ENCODE results near the gene ENTPD2. TPM values are rescaled to one million over a fixed set of nuclear protein-coding genes. Genes with fewer than 3 reads are reported as not detected.

The ENTPD2 gene
- total and polyA plus RNA-seq, 2 donors (not counting 3 experiments of a cell fraction or from before 2014, with no cell fraction given), result not detected

DNA sequence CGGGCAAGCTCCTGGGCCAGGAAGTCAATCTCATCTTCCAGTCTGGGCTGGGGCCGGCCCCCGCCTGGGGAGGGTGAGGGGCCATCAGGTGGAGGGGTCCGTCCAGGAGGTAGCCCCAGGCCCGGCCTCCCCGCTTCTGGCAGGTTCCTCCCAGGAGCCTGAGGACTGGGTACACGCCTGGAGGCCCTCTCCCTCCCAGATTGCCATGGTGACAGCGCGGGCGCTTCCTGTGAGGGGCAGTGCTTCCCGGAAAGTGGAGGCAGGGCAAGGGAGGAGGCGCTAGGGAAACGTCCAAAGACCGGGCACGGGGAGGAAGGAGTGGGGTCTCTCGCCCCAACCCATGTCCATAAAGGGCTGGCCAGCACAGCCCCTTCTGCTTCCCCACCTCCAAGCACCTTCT, 12.7 kb downstream of the ENTPD2 start:
- dilution Hi-C loops (cut with MboI; ENCODE audit: extremely low pct_ligation_motif_present, low sequenced_read_pairs) (no loop called here), intact Hi-C loops (cut with micrococcal nuclease) (no loop called here)
- H3K79me2 ChIP-seq (ENCODE audit: control insufficient read depth, insufficient read depth, low read length), result peaks cover 33% of the 10 kb centered on the region
- H3K9ac ChIP-seq (replicated peaks; ENCODE audit: extremely low read depth, insufficient read depth, low read length), result no peak overlapping the region
- H3K27ac ChIP-seq (ENCODE audit: insufficient read depth, low read depth, low read length), result no peak overlapping the region
- DNase-seq (ENCODE audit: low read depth, low spot score) (no peak), FAIRE-seq (peak; percentile 55)
- ChIA-PET CTCF (interaction anchor here (5.2 kb wide), 1 partner anchor 12 kb away, joined by 27 read pairs; no protein-coding TSS in a partner anchor), POLR2A (no interaction called here)
- peaks cover 37% of the 10 kb centered on the region for H3K4me1 ChIP-seq (ENCODE audit: control insufficient read depth, extremely low read depth, insufficient read depth, low read length)
- no peak for TF ChIP-seq GATA2 (IDR thresholded peaks at IDR 0.05; ENCODE audit: insufficient read depth, insufficient read length, low read depth, low read length)
- no peak for TF ChIP-seq JUN (IDR thresholded peaks at IDR 0.05; ENCODE audit: borderline replicate concordance, insufficient read depth, insufficient read length, low read depth)
- H4K20me1 ChIP-seq (replicated peaks; ENCODE audit: control insufficient read depth, extremely low read depth, insufficient read depth, low read length), result no peaks in the 10 kb centered on the region
- no peak overlapping the region for H3K4me3 ChIP-seq (replicated peaks in 1 of 3; ENCODE audit: insufficient read depth in 1 of 3, low read depth in 1 of 3, low read length in 3 of 3)
- no peaks in the 10 kb centered on the region for H3K9me1 ChIP-seq (replicated peaks; ENCODE audit: control insufficient read depth, extremely low read depth, insufficient read depth, low read length)
- peaks cover 0 to 17% of the 10 kb centered on the region in 2 experiments for H3K36me3 ChIP-seq (ENCODE audit: control insufficient read depth in 2 of 2, extremely low read depth in 1 of 2, insufficient read depth in 2 of 2, low read length in 2 of 2)
- H3K4me2 ChIP-seq (ENCODE audit: insufficient read depth, low read length), result no peak overlapping the region
- no peaks in the 10 kb centered on the region for H3K27me3 ChIP-seq (ENCODE audit: control insufficient read depth in 2 of 2, insufficient read depth in 2 of 2, low read length in 2 of 2)
- no peaks in the 10 kb centered on the region for H3K9me3 ChIP-seq (replicated peaks; ENCODE audit: control insufficient read depth, insufficient read depth, low read length)
- BruUV-seq (replicated peaks), result no TSS peak
- H2AFZ ChIP-seq (ENCODE audit: low read depth, low read length), result no peak overlapping the region

DNA sequence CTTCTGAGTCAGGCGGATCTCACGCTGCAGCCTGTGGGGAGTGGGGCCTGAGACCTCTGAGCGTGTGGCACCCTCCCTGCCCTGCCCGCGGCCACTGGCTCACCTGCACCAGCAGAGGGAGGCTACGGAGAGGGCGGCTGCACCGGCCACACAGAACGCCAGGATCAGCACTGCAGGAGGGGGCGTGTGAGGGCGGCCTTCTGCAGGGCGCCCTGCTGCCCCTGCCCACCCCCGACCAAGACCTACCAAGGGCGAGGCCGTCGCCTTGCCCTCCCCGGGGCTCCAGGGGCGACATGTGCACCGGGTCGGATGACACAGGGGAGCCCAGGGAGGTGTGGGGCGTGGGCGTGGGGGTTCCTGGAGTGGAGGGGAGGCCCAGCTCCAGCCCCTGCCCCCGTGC, 13.3 kb downstream of the ENTPD2 start:
- H2AFZ ChIP-seq (ENCODE audit: low read depth, low read length), result no peak overlapping the region
- peaks cover 36% of the 10 kb centered on the region for H3K4me1 ChIP-seq (ENCODE audit: control insufficient read depth, extremely low read depth, insufficient read depth, low read length)
- dilution Hi-C loops (cut with MboI; ENCODE audit: extremely low pct_ligation_motif_present, low sequenced_read_pairs) (no loop called here), intact Hi-C loops (cut with micrococcal nuclease) (no loop called here)
- CTCF ChIA-PET, result interaction anchor here (5.2 kb wide), 1 partner anchor 11 kb away, joined by 27 read pairs; no protein-coding TSS in a partner anchor
- no peaks in the 10 kb centered on the region for H3K9me3 ChIP-seq (replicated peaks; ENCODE audit: control insufficient read depth, insufficient read depth, low read length)
- H4K20me1 ChIP-seq (replicated peaks; ENCODE audit: control insufficient read depth, extremely low read depth, insufficient read depth, low read length), result no peaks in the 10 kb centered on the region
- peaks cover 0 to 17% of the 10 kb centered on the region in 2 experiments for H3K36me3 ChIP-seq (ENCODE audit: control insufficient read depth in 2 of 2, extremely low read depth in 1 of 2, insufficient read depth in 2 of 2, low read length in 2 of 2)
- BruUV-seq (replicated peaks), result no TSS peak
- no peak overlapping the region for H3K4me2 ChIP-seq (ENCODE audit: insufficient read depth, low read length)
- H3K9ac ChIP-seq (replicated peaks; ENCODE audit: extremely low read depth, insufficient read depth, low read length), result no peak overlapping the region
- no peak overlapping the region for H3K4me3 ChIP-seq (replicated peaks in 1 of 3; ENCODE audit: insufficient read depth in 1 of 3, low read depth in 1 of 3, low read length in 3 of 3)
- H3K9me1 ChIP-seq (replicated peaks; ENCODE audit: control insufficient read depth, extremely low read depth, insufficient read depth, low read length), result no peaks in the 10 kb centered on the region
- TF ChIP-seq POLR2A (IDR thresholded peaks at IDR 0.05; ENCODE audit: low read depth, low read length) (no peak), GATA2 (IDR thresholded peaks at IDR 0.05; ENCODE audit: insufficient read depth, insufficient read length, low read depth, low read length) (no peak), JUN (IDR thresholded peaks at IDR 0.05; ENCODE audit: borderline replicate concordance, insufficient read depth, insufficient read length, low read depth) (no peak), POLR2AphosphoS5 (IDR thresholded peaks at IDR 0.05; ENCODE audit: insufficient read depth, low read depth, low read length) (no peak), MYC (IDR thresholded peaks at IDR 0.05; ENCODE audit: low read depth, low read length) (no peak), EZH2 (IDR thresholded peaks at IDR 0.05; ENCODE audit: borderline replicate concordance, low read depth, low read length, severe bottlenecking) (no peak), FOS (IDR thresholded peaks at IDR 0.05; ENCODE audit: borderline replicate concordance, insufficient read depth, low read length) (no peak), MAX (IDR thresholded peaks at IDR 0.05; ENCODE audit: insufficient read depth, insufficient read length) (no peak)
- TF ChIP-seq, protein P1, sequence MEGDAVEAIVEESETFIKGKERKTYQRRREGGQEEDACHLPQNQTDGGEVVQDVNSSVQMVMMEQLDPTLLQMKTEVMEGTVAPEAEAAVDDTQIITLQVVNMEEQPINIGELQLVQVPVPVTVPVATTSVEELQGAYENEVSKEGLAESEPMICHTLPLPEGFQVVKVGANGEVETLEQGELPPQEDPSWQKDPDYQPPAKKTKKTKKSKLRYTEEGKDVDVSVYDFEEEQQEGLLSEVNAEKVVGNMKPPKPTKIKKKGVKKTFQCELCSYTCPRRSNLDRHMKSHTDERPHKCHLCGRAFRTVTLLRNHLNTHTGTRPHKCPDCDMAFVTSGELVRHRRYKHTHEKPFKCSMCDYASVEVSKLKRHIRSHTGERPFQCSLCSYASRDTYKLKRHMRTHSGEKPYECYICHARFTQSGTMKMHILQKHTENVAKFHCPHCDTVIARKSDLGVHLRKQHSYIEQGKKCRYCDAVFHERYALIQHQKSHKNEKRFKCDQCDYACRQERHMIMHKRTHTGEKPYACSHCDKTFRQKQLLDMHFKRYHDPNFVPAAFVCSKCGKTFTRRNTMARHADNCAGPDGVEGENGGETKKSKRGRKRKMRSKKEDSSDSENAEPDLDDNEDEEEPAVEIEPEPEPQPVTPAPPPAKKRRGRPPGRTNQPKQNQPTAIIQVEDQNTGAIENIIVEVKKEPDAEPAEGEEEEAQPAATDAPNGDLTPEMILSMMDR (IDR thresholded peaks at IDR 0.05; ENCODE audit: extremely low read depth in 1 of 2, insufficient read depth in 1 of 2, low read depth in 1 of 2, low read length in 2 of 2), result no peak
- DNase-seq (ENCODE audit: low read depth, low spot score), result no peak
- no peaks in the 10 kb centered on the region for H3K27me3 ChIP-seq (ENCODE audit: control insufficient read depth in 2 of 2, insufficient read depth in 2 of 2, low read length in 2 of 2)
- peaks cover 31% of the 10 kb centered on the region for H3K79me2 ChIP-seq (ENCODE audit: control insufficient read depth, insufficient read depth, low read length)
- POLR2A ChIA-PET, result no interaction called here
- FAIRE-seq, result no peak
- no peak overlapping the region for H3K27ac ChIP-seq (ENCODE audit: insufficient read depth, low read depth, low read length)
